NCI-H2227 (cell line): ENCODE measurements around the gene BEGAIN.

Experiments used
- DNase-seq: peaks from one replicate; lab custom pipeline; 2025; ENCODE audit not compliant: unreplicated experiment; lab: John Stamatoyannopoulos, UW

BEGAIN gene

GRCh38 chr14:100602621-100603230 is 15.5 kb upstream of the BEGAIN start:
- no peak for DNase-seq

GRCh38 chr14:100601914-100602313 is 14.7 kb upstream of the BEGAIN start:
- DNase-seq, result no peak

GRCh38 chr14:100601064-100601463 is 13.8 kb upstream of the BEGAIN start:
- DNase-seq, result no peak

GRCh38 chr14:100599981-100600380 is 12.8 kb upstream of the BEGAIN start:
- DNase-seq, result no peak

GRCh38 chr14:100594625-100594951 is 7.4 kb upstream of the BEGAIN start:
- DNase-seq, result no peak

GRCh38 chr14:100593751-100594624 is 6.8 kb upstream of the BEGAIN start:
- DNase-seq, result no peak

GRCh38 chr14:100592972-100593371 is 5.8 kb upstream of the BEGAIN start:
- no peak for DNase-seq

- no peak for DNase-seq
Observed at GRCh38 chr14:100592461-100592891, 5.3 kb upstream of the BEGAIN start.

- DNase-seq, result no peak
Observed at GRCh38 chr14:100591453-100592371, 4.5 kb upstream of the BEGAIN start.

- DNase-seq, result no peak
Observed at GRCh38 chr14:100590726-100591452, 3.7 kb upstream of the BEGAIN start.

GRCh38 chr14:100589760-100590469 is 2.7 kb upstream of the BEGAIN start:
- DNase-seq, result no peak

GRCh38 chr14:100589071-100589759 is 2.0 kb upstream of the BEGAIN start:
- peak; percentile 70 for DNase-seq

- DNase-seq, result no peak
Observed at GRCh38 chr14:100588671-100589070, 1.5 kb upstream of the BEGAIN start.

GRCh38 chr14:100587763-100588411 is 670 bp upstream of the BEGAIN start:
- no peak for DNase-seq

- peak; percentile 74 for DNase-seq
Observed at GRCh38 chr14:100586403-100587085, 673 bp downstream of the BEGAIN start.

- no peak for DNase-seq
Observed at GRCh38 chr14:100586153-100586402, 1.1 kb downstream of the BEGAIN start.

- DNase-seq, result peak; percentile 79
Observed at GRCh38 chr14:100585448-100586152, 1.6 kb downstream of the BEGAIN start.
